C4-2B (cell line): ENCODE measurements around the gene TRO.

ENCODE experiments used
- H3K27ac ChIP-seq: fragments of 450-650 bp; 2 replicates; pipeline ENCODE4 v1.5.1; 2017
- ZFX ChIP-seq: fragments of 450-650 bp; IDR thresholded peaks from 2 replicates; pipeline ENCODE4 v1.6.1; 2017
- TF ChIP-seq, protein P1 (sequence below): fragments of 450-650 bp; conservative IDR thresholded peaks from 2 replicates; pipeline ENCODE4 v1.5.1; 2017; ENCODE audit warnings: mild to moderate bottlenecking

TRO gene, protein sequence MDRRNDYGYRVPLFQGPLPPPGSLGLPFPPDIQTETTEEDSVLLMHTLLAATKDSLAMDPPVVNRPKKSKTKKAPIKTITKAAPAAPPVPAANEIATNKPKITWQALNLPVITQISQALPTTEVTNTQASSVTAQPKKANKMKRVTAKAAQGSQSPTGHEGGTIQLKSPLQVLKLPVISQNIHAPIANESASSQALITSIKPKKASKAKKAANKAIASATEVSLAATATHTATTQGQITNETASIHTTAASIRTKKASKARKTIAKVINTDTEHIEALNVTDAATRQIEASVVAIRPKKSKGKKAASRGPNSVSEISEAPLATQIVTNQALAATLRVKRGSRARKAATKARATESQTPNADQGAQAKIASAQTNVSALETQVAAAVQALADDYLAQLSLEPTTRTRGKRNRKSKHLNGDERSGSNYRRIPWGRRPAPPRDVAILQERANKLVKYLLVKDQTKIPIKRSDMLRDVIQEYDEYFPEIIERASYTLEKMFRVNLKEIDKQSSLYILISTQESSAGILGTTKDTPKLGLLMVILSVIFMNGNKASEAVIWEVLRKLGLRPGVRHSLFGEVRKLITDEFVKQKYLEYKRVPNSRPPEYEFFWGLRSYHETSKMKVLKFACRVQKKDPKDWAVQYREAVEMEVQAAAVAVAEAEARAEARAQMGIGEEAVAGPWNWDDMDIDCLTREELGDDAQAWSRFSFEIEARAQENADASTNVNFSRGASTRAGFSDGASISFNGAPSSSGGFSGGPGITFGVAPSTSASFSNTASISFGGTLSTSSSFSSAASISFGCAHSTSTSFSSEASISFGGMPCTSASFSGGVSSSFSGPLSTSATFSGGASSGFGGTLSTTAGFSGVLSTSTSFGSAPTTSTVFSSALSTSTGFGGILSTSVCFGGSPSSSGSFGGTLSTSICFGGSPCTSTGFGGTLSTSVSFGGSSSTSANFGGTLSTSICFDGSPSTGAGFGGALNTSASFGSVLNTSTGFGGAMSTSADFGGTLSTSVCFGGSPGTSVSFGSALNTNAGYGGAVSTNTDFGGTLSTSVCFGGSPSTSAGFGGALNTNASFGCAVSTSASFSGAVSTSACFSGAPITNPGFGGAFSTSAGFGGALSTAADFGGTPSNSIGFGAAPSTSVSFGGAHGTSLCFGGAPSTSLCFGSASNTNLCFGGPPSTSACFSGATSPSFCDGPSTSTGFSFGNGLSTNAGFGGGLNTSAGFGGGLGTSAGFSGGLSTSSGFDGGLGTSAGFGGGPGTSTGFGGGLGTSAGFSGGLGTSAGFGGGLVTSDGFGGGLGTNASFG (N-terminal part only)

DNA sequence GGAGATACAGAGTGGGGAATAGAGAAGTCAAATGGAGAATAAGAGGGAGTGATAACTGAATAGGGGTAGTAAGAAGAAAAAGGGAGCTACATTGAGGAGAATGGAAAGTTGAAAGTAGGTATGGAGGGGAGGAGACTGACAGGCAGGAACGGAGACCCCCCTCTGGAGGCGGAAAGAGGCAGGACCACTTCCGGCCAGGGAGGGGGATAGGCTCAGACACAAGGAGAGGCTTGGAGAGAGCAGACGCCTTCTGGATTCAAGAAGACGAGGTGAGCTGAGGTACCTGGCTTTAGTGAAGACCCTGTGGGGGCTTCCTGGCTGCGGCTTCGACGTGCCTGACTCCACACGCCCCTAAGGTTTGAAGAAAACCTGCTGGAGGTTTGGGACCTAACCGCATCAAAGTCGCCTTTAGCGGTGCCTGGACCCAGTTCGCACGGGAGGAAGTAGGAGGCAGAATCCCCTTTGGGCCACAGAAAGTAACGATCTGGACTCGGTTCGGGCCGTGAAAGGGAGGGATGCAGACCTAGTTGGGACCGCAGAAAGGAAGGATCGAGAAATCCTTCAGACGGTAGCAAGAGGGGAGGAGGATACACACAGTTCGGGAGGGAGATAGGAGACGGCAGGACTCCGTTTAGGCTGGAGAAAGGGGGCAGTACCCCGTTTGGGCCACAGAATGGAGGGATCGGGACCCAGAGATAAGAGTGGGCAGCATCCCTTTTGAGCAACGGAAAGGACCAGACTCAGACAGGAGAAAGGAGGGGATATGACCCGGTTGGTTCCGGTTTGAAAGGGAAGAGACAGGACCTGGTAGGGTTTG, at the start of gene TRO:
Gene TRO (plus strand): TSS at position 215 of the 817 bp plus-strand sequence. CDS start 1,423 bp downstream, outside the sequence.
- TF ChIP-seq, protein P1, sequence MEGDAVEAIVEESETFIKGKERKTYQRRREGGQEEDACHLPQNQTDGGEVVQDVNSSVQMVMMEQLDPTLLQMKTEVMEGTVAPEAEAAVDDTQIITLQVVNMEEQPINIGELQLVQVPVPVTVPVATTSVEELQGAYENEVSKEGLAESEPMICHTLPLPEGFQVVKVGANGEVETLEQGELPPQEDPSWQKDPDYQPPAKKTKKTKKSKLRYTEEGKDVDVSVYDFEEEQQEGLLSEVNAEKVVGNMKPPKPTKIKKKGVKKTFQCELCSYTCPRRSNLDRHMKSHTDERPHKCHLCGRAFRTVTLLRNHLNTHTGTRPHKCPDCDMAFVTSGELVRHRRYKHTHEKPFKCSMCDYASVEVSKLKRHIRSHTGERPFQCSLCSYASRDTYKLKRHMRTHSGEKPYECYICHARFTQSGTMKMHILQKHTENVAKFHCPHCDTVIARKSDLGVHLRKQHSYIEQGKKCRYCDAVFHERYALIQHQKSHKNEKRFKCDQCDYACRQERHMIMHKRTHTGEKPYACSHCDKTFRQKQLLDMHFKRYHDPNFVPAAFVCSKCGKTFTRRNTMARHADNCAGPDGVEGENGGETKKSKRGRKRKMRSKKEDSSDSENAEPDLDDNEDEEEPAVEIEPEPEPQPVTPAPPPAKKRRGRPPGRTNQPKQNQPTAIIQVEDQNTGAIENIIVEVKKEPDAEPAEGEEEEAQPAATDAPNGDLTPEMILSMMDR = no peak
- no peak within 1 kb of the TSS for H3K27ac ChIP-seq

DNA sequence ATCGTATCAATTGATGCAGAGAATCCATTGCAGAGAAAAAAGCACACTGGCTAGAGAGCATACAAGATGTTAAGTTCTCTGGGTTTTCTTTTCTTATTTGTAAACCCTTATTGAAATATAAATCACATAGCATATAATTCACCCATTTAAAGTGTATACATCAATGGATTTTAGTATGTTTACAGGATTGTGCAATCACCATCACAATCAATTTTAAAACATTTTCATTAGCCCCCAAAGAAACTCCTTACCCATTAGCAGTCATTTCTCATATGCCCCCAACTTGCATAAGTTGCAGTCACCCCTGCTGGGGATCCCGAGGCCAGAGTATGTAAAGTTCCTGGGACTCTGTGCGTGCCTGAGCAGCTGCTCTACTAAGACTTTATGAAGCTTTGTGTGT, 34.9 kb upstream of the TRO start:
- no peak overlapping the region for H3K27ac ChIP-seq
- no peak for TF ChIP-seq ZFX

DNA sequence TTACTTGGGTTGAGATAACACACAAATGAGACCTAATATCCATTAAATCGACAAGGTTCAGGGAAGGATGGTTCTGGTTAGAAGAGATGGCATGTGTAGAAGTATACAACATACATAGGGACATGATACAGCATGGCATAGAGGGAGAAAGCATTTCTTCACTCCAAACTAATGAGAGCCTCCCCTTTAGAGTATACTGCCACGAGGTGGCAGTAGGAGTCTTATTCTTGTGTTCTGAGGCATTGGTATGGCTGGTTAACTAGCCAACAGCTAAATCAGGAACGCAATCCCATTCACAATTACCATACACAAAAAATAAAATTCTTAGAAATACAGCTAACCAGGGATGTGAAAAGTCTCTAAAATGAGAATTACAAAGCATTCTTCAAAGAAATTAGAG, 29.1 kb upstream of the TRO start:
- H3K27ac ChIP-seq = no peak overlapping the region
- no peak for TF ChIP-seq ZFX
- TF ChIP-seq, protein P1 = peak; percentile 62

DNA sequence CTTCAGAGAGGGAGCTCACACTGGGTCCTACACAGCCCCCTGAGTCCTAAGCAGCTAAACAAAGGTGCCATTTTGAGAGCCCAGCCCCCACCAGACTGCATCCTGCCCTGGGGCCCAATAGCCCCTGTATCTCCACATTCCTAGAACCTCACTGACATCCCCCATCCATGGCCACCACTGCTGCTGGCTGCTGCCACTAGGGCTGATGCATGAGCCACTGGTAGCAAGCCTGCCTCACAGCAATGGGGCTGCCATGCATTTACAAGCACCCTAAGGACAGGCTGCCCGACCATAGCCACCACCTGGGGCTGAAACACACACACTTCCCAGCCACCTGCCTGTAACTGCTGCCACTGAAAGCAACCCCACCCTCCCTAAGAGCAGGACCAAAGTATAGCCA, 26.5 kb upstream of the TRO start:
- TF ChIP-seq, protein P1 = no peak
- TF ChIP-seq ZFX = no peak
- H3K27ac ChIP-seq = no peak overlapping the region

DNA sequence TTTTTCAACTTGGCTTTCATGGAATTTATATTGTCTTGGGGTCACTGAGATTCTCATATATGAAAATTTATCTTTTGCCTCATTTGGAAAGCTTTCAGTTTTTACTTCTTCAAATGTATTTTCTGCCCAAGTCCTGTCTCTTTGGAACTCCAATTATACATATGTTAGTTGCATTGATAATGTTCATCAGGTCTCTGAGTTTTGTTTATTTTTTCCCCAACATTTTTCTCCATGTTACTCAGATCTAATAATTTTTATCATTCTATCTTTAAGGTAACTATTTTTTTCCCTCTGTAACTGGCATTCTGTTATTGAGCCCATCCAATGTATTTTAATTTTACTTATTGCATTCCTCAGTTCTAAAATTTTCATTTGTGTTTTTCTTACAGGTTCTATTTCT, 10.7 kb upstream of the TRO start:
- TF ChIP-seq ZFX = no peak
- TF ChIP-seq, protein P1 = no peak
- H3K27ac ChIP-seq = no peak overlapping the region

DNA sequence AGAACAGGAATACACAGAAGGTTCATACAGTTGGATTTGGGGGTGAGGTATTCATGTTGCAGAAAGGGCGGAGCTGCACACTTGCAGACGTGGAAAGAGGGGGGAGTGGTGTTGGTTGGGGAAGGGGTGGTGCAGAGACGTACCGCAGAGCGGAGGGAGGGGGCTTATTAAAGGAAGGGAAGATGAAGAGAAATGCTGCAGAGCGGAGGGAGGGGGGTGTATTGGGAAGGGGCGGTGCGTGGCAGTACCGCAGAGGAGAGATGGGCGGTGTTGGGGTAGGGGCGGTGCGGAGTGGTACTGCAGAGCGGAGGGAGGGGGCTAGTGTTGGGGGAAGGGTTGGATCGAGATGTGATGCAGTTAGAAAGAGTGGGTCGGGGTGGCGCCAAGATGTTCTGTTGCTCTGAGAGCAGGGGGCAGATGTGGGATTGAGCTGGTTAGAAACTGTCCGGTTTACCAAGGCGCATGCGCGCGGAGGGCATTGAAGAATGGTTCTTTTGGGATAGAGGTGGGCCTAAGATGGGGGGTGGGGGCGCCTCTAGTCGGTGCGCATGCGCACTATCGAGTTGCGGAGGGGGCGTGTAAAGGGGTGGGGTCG, 900 bp downstream of the TRO start:
- no peak for TF ChIP-seq ZFX
- TF ChIP-seq, protein P1 = no peak
- H3K27ac ChIP-seq = no peak overlapping the region
